D721Med (cell line): ENCODE data around the gene ITLN1.

Source experiments
- DNase-seq: peaks from one replicate; pipeline ENCODE4 v3.0.0; 2011; ENCODE audit warnings: low spot score; ENCODE audit not compliant: insufficient read length
- FAIRE-seq: peaks from 2 replicates; lab custom pipeline; 2011; peaks lifted over from hg19 to GRCh38; lab: Jason Lieb, UNC
- TF ChIP-seq, protein P1 (sequence below): IDR thresholded peaks from 2 replicates; pipeline ENCODE4 v1.5.1; 2012; ENCODE audit warnings: mild to moderate bottlenecking, control low read depth; ENCODE audit not compliant: insufficient read depth; ENCODE audit errors: missing control alignments

ITLN1 gene

DNA sequence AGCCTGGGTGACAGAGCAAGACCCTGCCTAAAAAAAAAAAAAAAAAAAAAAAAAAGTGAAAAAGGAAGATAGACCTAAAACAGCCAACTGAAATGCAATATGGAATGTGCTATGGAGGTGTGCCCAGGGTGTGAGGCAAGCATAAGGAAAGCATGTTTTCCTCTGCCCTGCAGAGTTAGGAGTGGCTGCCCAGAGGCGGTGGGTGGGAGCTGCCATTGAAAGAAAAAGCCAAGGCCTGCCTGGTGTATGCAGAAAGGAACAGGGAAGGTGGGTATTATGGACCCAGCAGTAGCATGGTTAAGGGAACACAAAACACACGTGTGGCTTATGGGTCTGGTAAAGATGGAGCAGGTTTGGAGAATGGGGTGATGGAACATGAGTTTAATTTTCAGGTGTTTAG, 31.2 kb downstream of the ITLN1 start:
- DNase-seq (no peak), FAIRE-seq (no peak)
- TF ChIP-seq, protein P1, sequence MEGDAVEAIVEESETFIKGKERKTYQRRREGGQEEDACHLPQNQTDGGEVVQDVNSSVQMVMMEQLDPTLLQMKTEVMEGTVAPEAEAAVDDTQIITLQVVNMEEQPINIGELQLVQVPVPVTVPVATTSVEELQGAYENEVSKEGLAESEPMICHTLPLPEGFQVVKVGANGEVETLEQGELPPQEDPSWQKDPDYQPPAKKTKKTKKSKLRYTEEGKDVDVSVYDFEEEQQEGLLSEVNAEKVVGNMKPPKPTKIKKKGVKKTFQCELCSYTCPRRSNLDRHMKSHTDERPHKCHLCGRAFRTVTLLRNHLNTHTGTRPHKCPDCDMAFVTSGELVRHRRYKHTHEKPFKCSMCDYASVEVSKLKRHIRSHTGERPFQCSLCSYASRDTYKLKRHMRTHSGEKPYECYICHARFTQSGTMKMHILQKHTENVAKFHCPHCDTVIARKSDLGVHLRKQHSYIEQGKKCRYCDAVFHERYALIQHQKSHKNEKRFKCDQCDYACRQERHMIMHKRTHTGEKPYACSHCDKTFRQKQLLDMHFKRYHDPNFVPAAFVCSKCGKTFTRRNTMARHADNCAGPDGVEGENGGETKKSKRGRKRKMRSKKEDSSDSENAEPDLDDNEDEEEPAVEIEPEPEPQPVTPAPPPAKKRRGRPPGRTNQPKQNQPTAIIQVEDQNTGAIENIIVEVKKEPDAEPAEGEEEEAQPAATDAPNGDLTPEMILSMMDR: no peak

DNA sequence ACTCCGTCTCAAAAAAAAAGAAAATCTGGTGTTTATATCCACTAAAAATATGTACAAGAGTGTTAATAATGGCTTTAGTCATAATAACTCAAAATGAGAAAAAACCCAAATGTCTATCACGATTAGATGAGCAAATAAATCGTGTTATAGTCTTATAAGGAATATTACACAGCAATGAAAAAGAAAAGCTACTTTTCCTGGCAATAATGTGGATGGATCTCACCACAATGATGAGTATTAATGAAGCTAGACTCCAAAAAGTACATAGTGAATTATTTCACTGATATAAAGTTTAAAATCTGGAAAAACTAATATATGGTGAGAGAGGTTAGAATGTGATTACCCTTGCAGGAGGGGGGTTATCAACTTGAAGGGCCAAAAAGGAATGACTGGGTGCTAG, 32.0 kb downstream of the ITLN1 start:
- FAIRE-seq (no peak), DNase-seq (no peak)
- TF ChIP-seq, protein P1: no peak

DNA sequence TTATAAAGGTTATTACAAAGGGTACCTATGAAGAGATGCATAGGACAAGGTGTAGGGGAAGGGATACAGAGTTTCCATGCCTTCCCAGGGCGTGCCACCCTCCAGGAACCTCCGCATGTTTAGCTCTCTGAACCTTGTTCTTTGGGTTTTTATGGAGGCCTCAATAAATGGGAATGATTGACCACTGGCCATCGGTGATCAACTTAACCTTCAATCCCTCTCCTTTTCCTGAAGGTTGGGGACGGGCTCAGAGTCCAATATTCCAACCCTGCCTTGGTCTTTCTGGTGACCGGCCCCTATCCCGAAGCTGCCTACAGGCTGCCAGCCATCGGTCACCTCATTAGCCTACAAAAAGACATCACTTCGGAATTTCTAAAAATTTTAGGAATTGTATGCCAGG, 34.0 kb downstream of the ITLN1 start:
- no peak for FAIRE-seq
- DNase-seq: no peak
- TF ChIP-seq, protein P1: no peak

DNA sequence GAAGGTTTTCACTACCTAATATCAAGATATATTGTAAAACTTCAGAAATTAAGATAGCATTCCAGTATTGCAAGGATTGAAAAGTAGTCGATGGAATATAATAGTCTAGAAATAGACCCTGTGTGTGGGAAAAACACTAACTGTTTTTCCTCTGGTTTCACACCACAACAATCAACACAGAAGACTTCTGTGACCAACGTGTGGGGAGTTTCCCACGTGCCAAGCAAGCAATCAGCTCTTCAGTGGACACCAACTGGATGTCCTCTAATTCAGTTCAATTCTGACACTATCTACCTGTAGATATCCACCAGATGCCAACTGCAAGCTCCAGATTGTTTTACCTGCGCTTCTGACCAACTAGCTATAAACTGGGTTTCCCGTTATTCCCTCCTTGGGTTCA, 34.4 kb downstream of the ITLN1 start:
- FAIRE-seq (no peak), DNase-seq (no peak)
- TF ChIP-seq, protein P1: no peak

DNA sequence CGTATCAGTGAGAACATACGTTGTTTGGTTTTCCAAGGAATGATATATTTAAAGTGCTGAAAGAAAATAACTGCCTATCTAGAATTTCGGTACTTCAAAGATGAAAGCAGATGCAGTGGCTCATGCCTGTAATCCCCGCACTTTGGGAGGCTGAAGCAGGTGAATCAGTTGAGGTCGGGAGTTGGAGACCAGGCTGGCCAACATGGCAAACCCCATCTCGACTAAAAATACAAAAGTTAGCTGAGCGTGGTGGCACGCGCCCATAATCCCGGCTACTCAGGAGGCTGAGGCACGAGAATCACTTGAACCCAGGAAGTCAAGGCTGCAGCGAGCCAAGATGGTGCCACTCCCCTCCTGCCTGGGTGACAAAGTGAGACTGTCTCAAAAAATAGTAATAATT, 38.7 kb downstream of the ITLN1 start:
- DNase-seq (no peak), FAIRE-seq (no peak)
- TF ChIP-seq, protein P1: no peak

DNA sequence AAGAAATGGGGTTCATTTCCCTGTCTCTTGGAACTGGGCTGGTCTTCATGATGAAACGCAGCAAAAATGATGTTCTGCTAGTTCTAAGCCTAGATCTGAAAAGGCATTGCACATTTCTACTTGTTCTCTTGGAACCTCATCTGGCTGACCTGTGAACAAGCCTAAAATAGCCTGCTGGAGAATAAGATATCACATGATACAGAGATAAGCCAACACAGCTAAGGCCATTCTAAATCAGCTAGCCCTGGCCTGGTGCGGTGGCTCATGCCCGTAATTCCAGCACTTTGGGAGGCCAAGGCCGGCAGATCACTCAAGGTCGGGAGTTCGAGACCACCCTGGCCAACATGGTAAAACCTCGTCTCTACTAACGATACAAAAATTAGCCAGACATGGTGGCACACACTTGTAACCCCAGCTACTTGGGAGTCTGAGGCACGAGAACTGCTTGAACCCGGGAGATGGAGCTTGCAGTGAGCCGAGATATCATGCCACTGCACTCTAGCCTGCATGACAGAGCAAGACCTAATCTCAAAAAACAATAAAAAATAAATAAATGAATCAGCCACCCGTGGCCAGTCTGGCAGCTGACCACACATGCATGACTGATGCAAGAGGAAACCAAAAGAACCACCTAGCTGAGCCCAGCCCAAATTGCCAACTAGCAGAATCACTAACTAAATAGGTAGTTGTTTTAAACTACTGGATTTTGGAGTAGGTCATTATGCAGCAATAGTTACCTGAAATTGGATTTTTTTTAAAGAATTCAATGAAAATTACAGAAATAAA, 40.3 kb downstream of the ITLN1 start:
- TF ChIP-seq, protein P1: no peak
- FAIRE-seq (no peak), DNase-seq (no peak)

DNA sequence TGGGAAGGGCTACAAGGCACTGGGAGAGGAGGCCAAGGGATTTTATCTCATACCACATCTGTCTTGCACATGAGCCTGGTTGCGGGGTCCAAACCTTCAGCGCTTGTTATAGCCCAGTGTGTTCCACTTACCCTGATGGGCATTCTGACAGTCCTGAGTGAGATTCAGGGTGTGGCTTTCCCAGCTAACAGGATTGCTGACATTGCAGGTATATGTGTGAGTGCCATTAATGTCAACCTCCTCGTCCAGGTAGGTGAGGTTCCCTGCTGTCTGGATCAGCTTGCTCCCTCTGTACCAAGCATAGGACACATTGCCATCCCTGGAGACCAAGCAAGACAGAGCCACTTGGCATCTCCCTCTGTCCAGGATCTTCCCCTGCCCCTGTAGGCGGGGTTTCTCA, 43.9 kb downstream of the ITLN1 start:
- TF ChIP-seq, protein P1: no peak
- FAIRE-seq: no peak

More for the DNA sequence above, 43.9 kb downstream of the ITLN1 start:
- DNase-seq: no peak
